ENCODE results near the gene ALDH3A2. TPM values are rescaled to one million over a fixed set of nuclear protein-coding genes. Genes with fewer than 3 reads are reported as not detected.
A peak's percentile ranks its signal among the peaks of the same experiment; 100 is the strongest.

The ALDH3A2 gene
- total RNA-seq, 2 donors from 2014 or later = 14.9 to 26.7 TPM

DNA sequence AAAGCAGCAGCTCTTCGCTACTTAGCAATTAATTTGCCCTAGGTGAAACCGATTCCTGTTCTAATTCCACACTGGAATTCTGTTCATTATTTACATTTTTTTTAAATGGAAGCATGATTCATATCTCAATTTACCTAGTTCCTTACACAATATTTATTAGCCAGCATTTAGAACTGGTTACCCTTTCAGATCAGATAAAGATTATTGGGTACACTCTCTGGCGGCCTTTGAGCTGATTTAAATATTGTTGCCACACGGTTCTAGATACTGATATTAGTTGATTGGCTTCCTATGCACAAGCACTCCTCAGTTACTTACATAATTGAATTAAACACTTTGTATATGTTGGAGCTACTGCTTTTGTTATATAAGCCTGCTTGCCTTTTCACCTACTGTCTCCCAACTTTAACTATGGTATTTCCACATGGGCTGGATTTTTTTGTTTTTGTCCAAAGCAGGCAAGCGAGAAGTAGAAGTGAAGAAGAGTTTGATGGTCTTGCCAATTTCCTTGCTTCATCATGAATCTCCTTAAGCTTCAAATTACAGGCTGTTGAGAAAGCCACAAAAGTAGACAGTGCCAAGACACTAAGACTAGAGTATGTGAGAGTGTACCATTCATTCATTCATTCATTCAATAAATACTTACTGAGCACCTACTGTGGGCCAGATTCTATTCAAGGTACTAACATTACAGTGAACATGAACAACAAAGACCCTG lies 3.9 kb upstream of the ALDH3A2 start:
- Mint-ChIP-seq H3K4me3 (no peak overlapping the region), H3K9me3 (no peaks in the 10 kb centered on the region), H3K36me3 (ENCODE audit: low read depth) (no peaks in the 10 kb centered on the region), H3K4me1 (peaks cover 24% of the 10 kb centered on the region), H3K27me3 (no peaks in the 10 kb centered on the region), H3K27ac (no peak overlapping the region)
- ATAC-seq (replicated peaks) = no peak

GRCh38 chr17:19645734-19646201 lies 2.8 kb upstream of the ALDH3A2 start:
- no peaks in the 10 kb centered on the region for H3K9me3 Mint-ChIP-seq
- H3K27me3 Mint-ChIP-seq = no peaks in the 10 kb centered on the region
- peaks cover 25% of the 10 kb centered on the region for H3K4me1 Mint-ChIP-seq
- no peak overlapping the region for H3K27ac Mint-ChIP-seq
- ATAC-seq (replicated peaks) = no peak
- no peaks in the 10 kb centered on the region for H3K36me3 Mint-ChIP-seq (ENCODE audit: low read depth)
- peak overlapping the region; percentile 97 for H3K4me3 Mint-ChIP-seq

DNA sequence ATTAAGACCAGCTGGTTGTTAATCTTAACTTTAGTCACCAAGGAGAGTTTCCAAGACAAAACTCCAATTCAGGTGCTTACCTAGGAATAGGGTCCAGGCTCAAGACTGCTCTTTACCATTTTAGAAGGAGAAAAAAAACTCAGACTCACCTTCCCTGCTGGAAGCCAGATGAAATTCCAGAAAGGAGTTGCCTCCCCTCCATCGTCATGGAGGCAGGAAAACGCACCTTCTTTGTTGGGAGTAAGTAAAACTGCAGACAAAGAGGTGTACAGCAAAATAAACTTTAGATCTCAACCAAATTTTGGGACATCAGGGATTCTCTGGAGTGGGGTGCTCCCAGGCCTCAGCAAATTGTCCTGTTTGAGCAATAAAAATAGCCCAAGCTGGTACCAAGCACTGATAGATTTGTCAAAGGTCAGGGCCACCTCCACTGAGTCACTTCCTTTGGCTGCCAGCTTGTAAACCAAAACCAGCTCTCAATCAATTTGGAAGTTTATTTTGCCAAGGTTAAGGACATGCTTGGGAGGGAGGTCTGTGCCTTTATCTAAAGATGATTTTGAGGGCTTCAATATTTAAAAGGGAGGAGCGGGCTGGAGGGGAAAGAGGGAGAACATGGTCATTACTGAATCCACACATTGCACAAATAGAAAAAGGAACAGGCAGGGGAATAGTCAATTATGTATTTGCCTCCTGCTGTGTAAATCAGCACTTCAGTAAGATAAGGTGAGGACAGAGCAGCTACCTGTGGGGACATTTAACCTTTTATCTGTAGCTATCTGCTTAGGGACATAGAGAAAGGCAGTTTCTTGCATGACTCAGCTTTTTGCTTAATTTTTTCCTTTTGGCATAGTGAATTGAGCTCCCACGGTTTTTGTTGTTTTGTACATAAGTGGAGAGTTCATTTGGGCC lies 1.5 kb upstream of the ALDH3A2 start:
- Mint-ChIP-seq H3K4me1 (peaks cover 25% of the 10 kb centered on the region), H3K4me3 (peak overlapping the region; percentile 97), H3K27ac (peak overlapping the region; percentile 89), H3K36me3 (ENCODE audit: low read depth) (peaks cover 3% of the 10 kb centered on the region), H3K27me3 (no peaks in the 10 kb centered on the region), H3K9me3 (no peaks in the 10 kb centered on the region)
- no peak for ATAC-seq (replicated peaks)

- Mint-ChIP-seq H3K27me3 (no peaks in the 10 kb centered on the region), H3K9me3 (no peaks in the 10 kb centered on the region), H3K4me3 (peak overlapping the region; percentile 97), H3K4me1 (peaks cover 19% of the 10 kb centered on the region), H3K36me3 (ENCODE audit: low read depth) (peaks cover 11% of the 10 kb centered on the region), H3K27ac (peak overlapping the region; percentile 89)
- ATAC-seq (replicated peaks) = peak; percentile 57
Measured at GRCh38 chr17:19647697-19648474, 665 bp upstream of the ALDH3A2 start.

- Mint-ChIP-seq H3K27ac (peak overlapping the region; percentile 51), H3K36me3 (ENCODE audit: low read depth) (peaks cover 22% of the 10 kb centered on the region), H3K4me3 (peak overlapping the region; percentile 97), H3K9me3 (no peaks in the 10 kb centered on the region), H3K4me1 (peaks cover 19% of the 10 kb centered on the region), H3K27me3 (no peaks in the 10 kb centered on the region)
- no peak for ATAC-seq (replicated peaks)
Measured at GRCh38 chr17:19649274-19649541, 657 bp downstream of the ALDH3A2 start.

DNA sequence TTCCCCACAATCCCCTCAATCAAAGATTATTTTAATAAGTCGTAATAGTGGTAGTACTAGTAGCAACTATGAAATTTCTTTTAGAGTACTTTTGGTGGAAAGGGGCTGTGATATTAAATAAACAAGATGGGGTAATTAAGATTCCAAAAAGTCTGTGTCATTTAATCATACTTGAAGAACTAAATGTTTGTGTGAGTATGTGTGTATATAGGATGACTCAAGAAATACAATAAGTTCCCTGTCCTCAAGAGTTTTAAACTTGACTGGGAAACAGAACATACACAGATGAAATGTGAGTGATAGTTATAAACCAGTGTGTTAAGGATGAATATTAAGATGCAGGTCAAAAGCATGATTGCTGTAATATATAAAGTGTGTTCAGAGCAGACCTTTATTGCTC lies 2.3 kb downstream of the ALDH3A2 start:
- Mint-ChIP-seq H3K9me3 (no peaks in the 10 kb centered on the region), H3K27me3 (no peaks in the 10 kb centered on the region), H3K27ac (no peak overlapping the region), H3K4me3 (peak overlapping the region; percentile 97), H3K36me3 (ENCODE audit: low read depth) (peaks cover 33% of the 10 kb centered on the region), H3K4me1 (peaks cover 24% of the 10 kb centered on the region)
- no peak for ATAC-seq (replicated peaks)

GRCh38 chr17:19651451-19652238 lies 3.1 kb downstream of the ALDH3A2 start:
- Mint-ChIP-seq H3K4me1 (peaks cover 22% of the 10 kb centered on the region), H3K4me3 (no peak overlapping the region), H3K9me3 (no peaks in the 10 kb centered on the region), H3K27me3 (no peaks in the 10 kb centered on the region), H3K36me3 (ENCODE audit: low read depth) (peaks cover 41% of the 10 kb centered on the region), H3K27ac (no peak overlapping the region)
- ATAC-seq (replicated peaks) = no peak

DNA sequence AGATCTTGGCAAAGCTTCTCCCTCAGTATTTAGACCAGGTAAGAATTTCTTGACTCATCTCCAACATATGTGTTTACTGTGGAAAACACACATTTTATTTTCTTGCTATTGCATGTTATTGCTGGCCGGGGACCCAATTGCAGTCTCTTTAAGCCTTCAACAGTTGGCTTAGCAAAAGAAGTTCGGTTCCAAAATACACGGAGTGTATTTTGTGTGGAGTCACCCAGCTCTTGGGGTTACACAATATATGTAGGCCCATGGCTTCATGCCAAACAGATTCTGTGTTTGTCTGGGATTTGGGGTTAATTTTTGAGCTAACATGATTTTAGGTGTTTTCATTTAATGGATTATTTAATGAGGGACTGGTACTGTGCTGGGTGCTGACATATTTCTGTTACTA lies 4.0 kb downstream of the ALDH3A2 start:
- Mint-ChIP-seq H3K27me3 (no peaks in the 10 kb centered on the region), H3K27ac (no peak overlapping the region), H3K4me1 (peaks cover 14% of the 10 kb centered on the region), H3K9me3 (no peaks in the 10 kb centered on the region), H3K36me3 (ENCODE audit: low read depth) (peaks cover 47% of the 10 kb centered on the region), H3K4me3 (no peak overlapping the region)
- ATAC-seq (replicated peaks) = no peak

GRCh38 chr17:19654342-19654886 lies 5.9 kb downstream of the ALDH3A2 start:
- H3K36me3 Mint-ChIP-seq (ENCODE audit: low read depth) = peaks cover 47% of the 10 kb centered on the region
- peaks cover 9% of the 10 kb centered on the region for H3K4me1 Mint-ChIP-seq
- ATAC-seq (replicated peaks) = no peak
- no peaks in the 10 kb centered on the region for H3K27me3 Mint-ChIP-seq
- no peak overlapping the region for H3K4me3 Mint-ChIP-seq
- no peaks in the 10 kb centered on the region for H3K9me3 Mint-ChIP-seq
- no peak overlapping the region for H3K27ac Mint-ChIP-seq

DNA sequence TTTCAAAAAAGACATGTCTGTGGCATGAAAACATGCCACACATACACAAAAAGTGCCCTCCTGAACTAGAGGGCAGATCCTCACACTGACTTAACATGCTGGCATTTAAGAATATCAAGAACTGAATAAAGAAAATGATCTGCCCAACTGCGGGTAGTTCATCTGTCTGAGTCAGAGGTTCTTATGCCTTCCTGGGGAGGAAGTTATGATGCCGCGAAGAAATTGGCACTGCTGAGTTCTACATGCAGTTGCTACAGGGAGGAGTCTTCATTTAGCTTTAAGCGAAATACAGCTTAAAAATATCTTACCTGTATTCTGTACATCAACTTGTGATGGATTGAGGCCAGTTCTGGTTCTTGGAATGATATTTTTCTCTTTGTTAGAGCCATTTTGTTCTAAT lies 6.3 kb downstream of the ALDH3A2 start:
- Mint-ChIP-seq H3K27ac (no peak overlapping the region), H3K4me3 (no peak overlapping the region), H3K9me3 (no peaks in the 10 kb centered on the region), H3K4me1 (peaks cover 6% of the 10 kb centered on the region), H3K36me3 (ENCODE audit: low read depth) (peaks cover 47% of the 10 kb centered on the region), H3K27me3 (no peaks in the 10 kb centered on the region)
- no peak for ATAC-seq (replicated peaks)

DNA sequence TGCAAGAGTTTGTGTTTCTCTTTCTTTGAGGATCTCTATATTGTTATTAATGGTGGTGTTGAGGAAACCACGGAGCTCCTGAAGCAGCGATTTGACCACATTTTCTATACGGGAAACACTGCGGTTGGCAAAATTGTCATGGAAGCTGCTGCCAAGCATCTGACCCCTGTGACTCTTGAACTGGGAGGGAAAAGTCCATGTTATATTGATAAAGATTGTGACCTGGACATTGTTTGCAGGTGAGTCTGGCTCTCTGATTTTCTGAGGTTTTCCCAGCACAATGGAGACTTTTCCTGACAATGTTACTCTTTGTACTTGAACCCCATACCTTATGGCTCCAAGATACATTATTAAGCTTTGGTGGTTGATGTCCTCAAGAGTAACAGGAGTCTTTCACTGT lies 7.8 kb downstream of the ALDH3A2 start:
- ATAC-seq (replicated peaks) = no peak
- Mint-ChIP-seq H3K27me3 (no peaks in the 10 kb centered on the region), H3K36me3 (ENCODE audit: low read depth) (peaks cover 54% of the 10 kb centered on the region), H3K27ac (no peak overlapping the region), H3K9me3 (no peaks in the 10 kb centered on the region), H3K4me1 (peaks cover 6% of the 10 kb centered on the region), H3K4me3 (no peak overlapping the region)

GRCh38 chr17:19656851-19657581 lies 8.5 kb downstream of the ALDH3A2 start:
- Mint-ChIP-seq H3K9me3 (no peaks in the 10 kb centered on the region), H3K36me3 (ENCODE audit: low read depth) (peaks cover 50% of the 10 kb centered on the region), H3K27me3 (no peaks in the 10 kb centered on the region), H3K4me1 (peaks cover 6% of the 10 kb centered on the region), H3K27ac (no peak overlapping the region), H3K4me3 (no peak overlapping the region)
- no peak for ATAC-seq (replicated peaks)
